ENCODE data around the gene ASTN2. TPM values are rescaled to one million over a fixed set of nuclear protein-coding genes. Genes with fewer than 3 reads are reported as not detected.

Gene ASTN2
- total and polyA plus RNA-seq, 9 of the 15 experiments (the other 6 are each of a cell fraction or from before 2014, with no cell fraction given): 0.56 to 3.5 (median 1.9) TPM

GRCh38 chr9:116394894-116395698 is 1019.8 kb downstream of the ASTN2 start (continued):
- peak; percentile 99 for TF ChIP-seq ATF4 (CRISPR knock-in tag; IDR thresholded peaks at IDR 0.05)
- TF ChIP-seq STAT6 (CRISPR knock-in tag; IDR thresholded peaks at IDR 0.05): no peak
- TF ChIP-seq HOXB6 (CRISPR knock-in tag; IDR thresholded peaks at IDR 0.05; ENCODE audit: borderline replicate concordance): no peak
- TF ChIP-seq RBM25 (IDR thresholded peaks at IDR 0.05; ENCODE audit: low read depth, low read length, severe bottlenecking): no peak
- TF ChIP-seq ZNF699 (CRISPR knock-in tag; IDR thresholded peaks at IDR 0.05; ENCODE audit: insufficient replicate concordance): no peak
- TF ChIP-seq BMI1 (IDR thresholded peaks at IDR 0.05; ENCODE audit: low read length): no peak
- peak; percentile 68; the same call in 1 of the 2 replicates for TF ChIP-seq RBFOX2 (IDR thresholded peaks at IDR 0.05; ENCODE audit: low read depth, low read length)
- 0 out of 2 replicates have a peak, but pooled peaks have one; percentile 57 for TF ChIP-seq NFXL1 (CRISPR knock-in tag; IDR thresholded peaks at IDR 0.05)
- no peak for TF ChIP-seq ZNF277 (CRISPR knock-in tag; IDR thresholded peaks at IDR 0.05; ENCODE audit: borderline replicate concordance)
- no peak for TF ChIP-seq NFATC3 (IDR thresholded peaks at IDR 0.05)
- TF ChIP-seq NR3C1 (CRISPR knock-in tag; IDR thresholded peaks at IDR 0.05): no peak
- no peak for TF ChIP-seq NFIX (CRISPR knock-in tag; IDR thresholded peaks at IDR 0.05; ENCODE audit: low read depth)
- no peak for TF ChIP-seq USF2 (CRISPR knock-in tag; IDR thresholded peaks at IDR 0.05)
- TF ChIP-seq DACH1 (IDR thresholded peaks at IDR 0.05; ENCODE audit: partially characterized antibody): no peak
- TF ChIP-seq MCM3 (IDR thresholded peaks at IDR 0.05): no peak
- TF ChIP-seq ETS2 (tag; IDR thresholded peaks at IDR 0.05; ENCODE audit: borderline replicate concordance, poor library complexity, severe bottlenecking): no peak
- no peak for TF ChIP-seq ZSCAN29 (IDR thresholded peaks at IDR 0.05)
- TF ChIP-seq HOMEZ (CRISPR knock-in tag; IDR thresholded peaks at IDR 0.05): no peak
- 0 out of 2 replicates have a peak, but pooled peaks have one; percentile 18 for TF ChIP-seq RHOXF2B (CRISPR knock-in tag; conservative IDR thresholded peaks at IDR 0.05)
- TF ChIP-seq PHTF2 (CRISPR knock-in tag; IDR thresholded peaks at IDR 0.05): no peak
- peak; percentile 96 for TF ChIP-seq CXXC5 (CRISPR knock-in tag; IDR thresholded peaks at IDR 0.05)
- TF ChIP-seq ZFP30 (CRISPR knock-in tag; IDR thresholded peaks at IDR 0.05; ENCODE audit: borderline replicate concordance): no peak

Data from K562 (cell line).